Measurements from ENCODE around the gene NLN.
"Not testable (repeated sequence)": the region's sequence is repeated elsewhere in the genome, so short reads cannot be mapped to it uniquely, and the experiment has no call there.

NLN gene

GRCh38 chr5:65775476-65775875 lies 53.5 kb downstream of the NLN start:
- no peak for DNase-seq

- peak; percentile 19 for DNase-seq
Measured at GRCh38 chr5:65776441-65777141, 54.6 kb downstream of the NLN start.

- DNase-seq: no peak
Measured at GRCh38 chr5:65778126-65778525, 56.1 kb downstream of the NLN start.

GRCh38 chr5:65779643-65780042 lies 57.6 kb downstream of the NLN start:
- DNase-seq: no peak

- DNase-seq: not testable (repeated sequence)
Measured at GRCh38 chr5:65788296-65788695, 66.3 kb downstream of the NLN start.

- DNase-seq: no peak
Measured at GRCh38 chr5:65790371-65791163, 68.6 kb downstream of the NLN start.

GRCh38 chr5:65791712-65792673 lies 70.0 kb downstream of the NLN start:
- peak; percentile 39 for DNase-seq

GRCh38 chr5:65796269-65796668 lies 74.3 kb downstream of the NLN start:
- no peak for DNase-seq

GRCh38 chr5:65796751-65797316 lies 74.8 kb downstream of the NLN start:
- no peak for DNase-seq

- no peak for DNase-seq
Measured at GRCh38 chr5:65797481-65797880, 75.5 kb downstream of the NLN start.

GRCh38 chr5:65799857-65800256 lies 77.9 kb downstream of the NLN start:
- no peak for DNase-seq

GRCh38 chr5:65800775-65801174 lies 78.8 kb downstream of the NLN start:
- DNase-seq: no peak

- DNase-seq: no peak
Measured at GRCh38 chr5:65801352-65801783, 79.4 kb downstream of the NLN start.

- DNase-seq: no peak
Measured at GRCh38 chr5:65802080-65802479, 80.1 kb downstream of the NLN start.

GRCh38 chr5:65802820-65803219 lies 80.8 kb downstream of the NLN start:
- DNase-seq: no peak

GRCh38 chr5:65803699-65804391 lies 81.8 kb downstream of the NLN start:
- no peak for DNase-seq

GRCh38 chr5:65805089-65805488 lies 83.1 kb downstream of the NLN start:
- DNase-seq: no peak

GRCh38 chr5:65807494-65807893 lies 85.5 kb downstream of the NLN start:
- not testable (repeated sequence) for DNase-seq

- no peak for DNase-seq
Measured at GRCh38 chr5:65808251-65808741, 86.3 kb downstream of the NLN start.

GRCh38 chr5:65808818-65809217 lies 86.8 kb downstream of the NLN start:
- DNase-seq: no peak

GRCh38 chr5:65809817-65810531 lies 88.0 kb downstream of the NLN start:
- DNase-seq: peak; percentile 77
